NCI-H2196 (cell line): ENCODE measurements around the gene CCL17.
A peak's percentile ranks its signal among the peaks of the same experiment; 100 is the strongest.
"Not testable (repeated sequence)": the region's sequence is repeated elsewhere in the genome, so short reads cannot be mapped to it uniquely, and the experiment has no call there.

Experiments used
- DNase-seq: peaks from one replicate; lab custom pipeline; 2025; ENCODE audit not compliant: unreplicated experiment; lab: John Stamatoyannopoulos, UW

Gene CCL17

DNA sequence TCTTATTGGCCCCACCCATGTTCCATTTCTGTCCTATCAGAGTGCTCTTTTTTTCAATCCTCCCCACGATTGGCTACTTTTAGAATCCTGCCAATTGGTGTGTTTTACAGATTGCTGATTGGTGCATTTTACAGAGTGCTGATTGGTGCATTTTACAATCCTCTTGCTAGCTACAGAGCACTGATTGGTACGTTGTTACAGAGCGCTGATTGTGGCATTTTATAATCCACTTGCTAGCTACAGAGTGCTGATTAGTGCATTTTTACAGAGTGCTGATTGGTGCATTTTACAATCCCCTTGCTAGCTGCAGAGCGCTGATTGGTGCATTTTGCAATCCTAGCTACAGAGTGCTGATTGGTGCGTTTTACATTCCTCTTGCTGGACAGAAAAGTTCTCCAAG is 9.5 kb upstream of the CCL17 start:
- no peak for DNase-seq

DNA sequence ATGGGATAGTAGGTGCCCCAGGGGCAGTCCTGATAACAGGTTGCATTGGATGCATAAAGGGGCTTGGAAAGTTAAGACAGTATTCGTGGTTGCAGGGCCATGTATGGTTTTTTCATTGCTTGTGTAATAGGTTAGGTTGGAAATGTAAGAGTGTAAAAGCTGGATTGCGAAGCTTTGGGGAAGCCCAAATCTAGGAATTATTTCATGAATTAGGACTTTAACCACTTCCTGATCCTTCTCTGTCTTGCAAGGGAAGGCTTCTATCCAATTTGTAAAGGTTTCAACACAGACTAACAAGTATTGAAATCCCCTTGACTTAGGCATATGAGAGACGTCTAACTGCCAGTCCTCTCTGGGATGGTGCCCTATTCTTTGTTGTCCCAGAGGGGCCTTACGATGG is 7.8 kb upstream of the CCL17 start:
- DNase-seq: no peak

DNA sequence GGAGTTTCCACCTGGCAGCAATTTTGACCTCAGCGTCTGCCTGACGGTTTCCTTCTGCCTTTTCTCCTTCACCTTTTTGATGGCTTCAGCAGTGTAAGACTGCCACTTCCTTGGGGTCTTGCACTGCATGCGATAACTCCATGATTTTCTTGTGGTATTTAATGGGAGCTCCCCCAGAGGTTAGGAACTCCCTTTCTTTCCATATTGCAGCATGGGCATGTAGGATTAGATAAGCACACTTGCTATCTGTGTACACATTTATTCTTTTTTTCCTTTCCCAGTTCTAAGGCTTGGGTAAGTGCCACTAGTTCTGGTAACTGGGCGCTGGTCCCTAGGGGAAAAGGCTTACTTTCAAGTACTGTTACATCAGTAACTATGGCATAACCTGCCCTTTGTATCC is 7.1 kb upstream of the CCL17 start:
- DNase-seq: not testable (repeated sequence)

DNA sequence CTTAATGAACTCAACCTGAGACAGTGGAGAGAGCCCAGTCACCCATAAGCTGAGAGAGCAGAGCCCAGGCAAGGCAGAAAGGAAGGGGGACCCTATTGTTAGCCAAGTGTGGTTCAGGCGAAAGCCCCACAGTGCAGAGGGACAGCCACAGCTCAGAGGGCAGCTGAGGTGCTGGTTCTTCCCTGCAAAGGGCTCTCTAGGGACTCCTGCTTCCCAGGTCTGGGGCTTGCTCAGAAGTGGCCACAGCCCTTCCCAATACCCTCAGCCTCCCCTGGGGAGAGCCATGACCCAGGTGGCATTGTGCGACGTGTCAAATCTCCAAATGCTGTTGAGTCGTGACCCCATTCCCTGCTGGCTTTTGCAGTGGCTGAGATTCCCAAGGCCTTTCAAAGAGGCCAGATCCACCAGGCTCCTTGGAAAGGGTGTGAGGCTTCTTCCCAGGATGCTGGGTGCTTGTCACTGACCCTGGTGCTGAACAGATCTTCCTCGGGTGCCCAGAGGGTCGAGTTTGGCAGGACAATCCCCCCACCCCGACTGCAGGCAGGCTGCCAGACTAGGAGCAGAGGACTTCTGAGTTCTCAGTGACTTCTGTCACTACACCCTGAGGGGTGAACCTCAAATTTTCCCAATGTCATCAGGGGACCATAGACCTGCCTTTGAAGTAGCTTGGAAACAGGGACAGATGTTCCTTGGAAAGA is 2.5 kb upstream of the CCL17 start:
- no peak for DNase-seq

DNA sequence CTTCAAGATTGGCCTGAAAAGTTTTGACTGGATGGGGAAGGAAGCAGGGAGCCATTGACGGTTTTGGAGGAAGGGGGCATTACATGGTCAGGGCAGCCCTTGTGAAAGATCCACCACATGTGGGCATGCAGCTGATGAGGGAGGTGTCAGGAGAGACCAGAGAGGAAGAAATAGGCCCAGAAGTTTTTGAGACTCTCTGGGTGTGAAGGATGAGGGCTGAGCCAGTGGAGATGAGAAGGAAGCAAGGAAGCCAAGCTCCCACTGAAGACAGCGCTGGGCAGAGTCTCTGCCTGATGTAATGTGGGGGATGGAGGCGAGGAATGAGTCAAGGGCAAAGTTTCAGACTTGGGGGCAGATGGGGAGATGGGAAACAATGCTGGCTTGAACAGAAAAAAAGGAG is 530 bp downstream of the CCL17 start:
- no peak for DNase-seq

DNA sequence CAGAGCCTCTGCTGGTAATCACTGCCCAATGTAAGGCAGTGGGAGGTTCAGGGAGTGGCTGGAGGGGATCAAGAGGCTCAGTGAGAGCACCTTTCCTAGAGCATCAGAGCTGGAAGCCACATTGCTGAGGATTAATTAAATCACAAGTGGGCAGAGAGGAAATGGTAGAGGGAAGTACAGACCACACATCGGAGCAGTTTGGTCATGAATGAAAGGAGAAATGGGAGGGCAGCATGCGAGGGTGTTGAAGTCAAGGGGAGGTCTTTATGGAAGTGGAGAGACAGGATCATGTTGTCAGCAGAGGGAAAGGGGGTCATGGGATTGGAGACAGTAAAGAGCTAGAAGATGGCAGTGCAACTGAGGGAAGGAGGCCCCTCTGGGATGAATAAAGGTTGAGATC is 2.3 kb downstream of the CCL17 start:
- DNase-seq: no peak

DNA sequence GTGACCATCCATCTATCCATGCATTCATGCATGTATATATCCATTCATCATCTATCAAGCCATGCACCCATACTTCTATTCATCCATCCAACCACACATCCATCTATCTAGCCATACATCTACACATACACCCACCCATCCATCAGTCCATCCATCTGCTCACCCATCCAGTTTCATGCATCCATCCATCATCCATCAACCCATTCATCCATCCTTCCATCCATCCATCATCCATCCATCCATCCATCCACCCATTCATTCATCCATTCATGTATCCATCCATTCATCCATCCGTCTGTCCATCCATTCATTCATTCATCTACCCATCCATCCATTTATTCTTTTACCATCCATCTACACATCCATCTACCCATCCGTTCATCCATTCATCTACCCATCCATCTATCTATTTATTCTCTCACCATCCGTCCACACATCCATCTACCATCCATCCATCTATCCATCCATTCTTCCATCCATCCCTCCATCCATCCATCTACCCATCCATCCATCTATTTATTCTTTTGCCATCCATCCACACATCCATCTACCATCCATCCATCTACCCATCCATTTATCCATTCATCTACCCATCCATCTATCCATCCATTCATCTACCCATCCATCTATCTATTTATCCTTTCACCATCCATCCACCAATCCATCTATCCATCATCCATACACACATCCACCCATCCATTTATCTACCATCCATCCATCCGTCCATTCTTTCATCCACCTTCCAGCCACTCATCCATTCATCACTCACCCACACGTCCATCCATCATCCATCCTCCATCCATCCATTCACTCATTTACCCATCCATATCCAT is 3.2 kb downstream of the CCL17 start:
- DNase-seq: no peak

DNA sequence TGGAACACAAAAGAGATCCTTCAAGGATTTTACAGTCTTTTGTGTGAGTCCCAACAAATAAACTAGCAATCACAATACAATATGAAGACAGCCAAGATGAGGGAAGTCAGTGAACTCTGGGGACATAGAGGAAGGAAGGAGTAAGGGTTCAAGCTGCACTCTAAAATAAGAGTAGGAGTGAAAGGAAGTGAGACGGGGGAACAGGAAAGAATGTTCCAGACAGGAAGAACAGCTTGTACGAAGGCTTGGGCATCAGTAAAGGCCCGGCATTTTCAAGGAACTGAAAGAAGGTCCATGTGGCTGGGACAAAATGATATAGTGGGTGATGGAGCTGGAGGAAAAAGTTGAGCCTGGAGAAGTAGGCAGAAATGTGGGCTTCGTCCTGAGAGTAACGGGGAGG is 4.5 kb downstream of the CCL17 start:
- no peak for DNase-seq

DNA sequence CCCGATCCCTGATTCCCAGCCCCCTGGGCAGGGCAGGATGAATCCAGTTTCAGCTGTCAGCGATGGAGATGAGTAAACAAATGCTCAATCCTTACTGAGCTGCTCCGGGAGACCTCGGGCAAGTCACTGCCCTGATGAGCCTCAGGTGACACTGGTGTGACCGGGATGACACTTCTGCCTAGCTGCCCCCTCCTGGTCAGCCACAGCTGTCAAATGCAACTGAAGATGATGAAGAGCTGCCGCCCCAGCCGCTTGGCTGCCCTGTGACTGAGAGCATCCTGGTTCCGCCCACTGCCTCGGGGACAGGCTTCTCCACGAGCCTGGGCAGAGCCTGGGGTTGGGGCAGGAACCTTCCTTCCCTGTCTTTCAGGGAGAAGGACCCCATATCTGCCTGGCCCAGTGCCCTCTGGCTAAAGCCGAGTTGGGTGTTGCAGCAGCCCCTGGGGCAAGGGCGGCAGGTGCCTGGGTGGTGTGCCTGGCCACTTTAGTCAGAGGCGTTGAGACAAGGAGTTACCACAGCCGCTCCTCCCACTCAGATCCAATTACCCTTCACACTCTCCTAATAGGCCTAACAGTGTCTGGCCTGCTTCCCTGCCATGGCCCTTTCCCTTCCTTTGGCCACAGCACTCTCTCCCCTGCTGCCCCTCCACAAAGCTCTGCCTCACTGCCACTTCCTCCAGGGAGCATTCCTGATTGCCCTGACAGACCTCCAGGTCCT is 5.5 kb downstream of the CCL17 start:
- DNase-seq: peak; percentile 21

DNA sequence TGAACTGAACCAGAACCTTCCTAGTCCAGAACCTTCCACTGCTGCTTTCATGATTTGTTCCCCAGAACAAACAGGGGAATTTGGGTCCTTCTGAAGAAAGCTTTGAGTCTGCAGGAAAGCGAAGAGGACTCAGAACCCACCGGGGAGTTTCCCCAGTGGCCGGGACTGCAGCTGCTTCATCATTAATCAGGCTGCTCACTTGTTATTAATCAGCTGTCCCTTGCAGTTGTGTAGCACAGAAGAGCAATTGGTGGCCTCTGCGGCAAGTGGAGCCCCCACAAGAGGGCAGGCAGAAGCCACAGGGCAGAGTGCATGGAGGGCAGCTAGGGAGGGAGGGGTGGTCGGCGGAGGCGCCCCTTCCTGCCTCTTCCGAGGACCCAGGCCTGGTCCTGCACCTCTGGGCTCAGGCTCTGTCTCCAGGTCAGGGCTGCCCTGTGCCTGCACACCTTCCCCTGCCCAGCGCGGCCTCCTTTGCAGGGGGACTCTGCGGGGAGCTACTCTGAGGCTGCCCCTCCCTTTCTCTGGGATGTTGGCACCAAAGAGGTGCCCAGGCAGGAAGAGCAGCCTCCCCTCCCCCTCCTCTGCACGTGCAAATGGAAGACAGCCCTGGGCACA is 6.9 kb downstream of the CCL17 start:
- DNase-seq: no peak

DNA sequence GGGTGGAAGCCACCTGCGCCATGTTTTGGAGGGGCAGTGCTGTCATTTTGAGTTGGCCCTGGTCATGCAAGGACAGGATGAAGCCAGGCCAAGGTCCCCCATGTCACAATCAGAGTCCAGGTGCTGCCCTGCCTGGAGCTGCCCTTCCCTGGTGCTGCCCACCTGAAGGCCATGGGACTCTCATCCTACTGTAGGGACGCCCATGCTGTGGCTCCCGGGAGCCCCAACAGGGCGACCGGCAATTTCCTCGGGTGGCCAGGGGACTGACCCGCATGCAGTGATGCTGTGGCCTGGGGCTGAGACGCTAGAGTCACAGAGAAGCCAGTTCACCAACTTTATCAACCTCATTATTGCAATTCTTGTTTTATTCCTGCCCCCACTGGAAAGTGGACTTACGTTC is 8.0 kb downstream of the CCL17 start:
- no peak for DNase-seq

DNA sequence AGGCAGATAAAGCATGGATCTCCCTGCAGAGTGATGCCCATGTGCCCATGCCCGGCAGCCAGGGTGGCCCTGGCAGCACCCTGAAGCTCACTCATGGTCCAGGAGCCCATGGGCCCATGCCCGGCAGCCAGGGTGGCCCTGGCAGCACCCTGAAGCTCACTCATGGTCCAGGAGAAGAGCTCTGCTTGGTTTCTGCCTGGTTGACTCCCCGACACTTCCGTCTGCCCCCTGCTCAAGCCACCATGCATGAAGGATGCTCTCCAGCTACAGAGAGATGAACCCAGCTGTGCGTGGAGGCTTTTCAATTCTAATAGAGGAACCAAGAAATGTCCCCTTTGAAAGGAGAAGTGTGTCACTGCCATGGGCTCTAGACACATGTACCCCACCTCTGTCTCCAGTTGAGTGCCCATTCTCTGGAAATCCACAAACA is 8.7 kb downstream of the CCL17 start:
- DNase-seq: no peak

DNA sequence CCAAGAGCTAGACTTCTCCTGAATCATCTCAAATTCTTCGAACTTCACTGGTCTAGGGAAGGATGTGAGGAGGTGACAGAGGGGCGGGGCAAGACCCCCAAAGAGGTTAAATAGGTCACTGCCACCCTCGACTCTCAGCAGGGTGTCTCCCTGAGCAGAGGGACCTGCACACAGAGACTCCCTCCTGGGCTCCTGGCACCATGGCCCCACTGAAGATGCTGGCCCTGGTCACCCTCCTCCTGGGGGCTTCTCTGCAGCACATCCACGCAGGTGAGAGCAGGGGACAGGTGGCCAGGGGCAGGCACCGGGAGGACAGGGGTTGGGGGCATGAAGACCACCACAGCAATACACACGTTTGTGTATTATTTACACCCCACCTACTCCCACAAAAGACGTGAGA is 9.2 kb downstream of the CCL17 start:
- DNase-seq: no peak

DNA sequence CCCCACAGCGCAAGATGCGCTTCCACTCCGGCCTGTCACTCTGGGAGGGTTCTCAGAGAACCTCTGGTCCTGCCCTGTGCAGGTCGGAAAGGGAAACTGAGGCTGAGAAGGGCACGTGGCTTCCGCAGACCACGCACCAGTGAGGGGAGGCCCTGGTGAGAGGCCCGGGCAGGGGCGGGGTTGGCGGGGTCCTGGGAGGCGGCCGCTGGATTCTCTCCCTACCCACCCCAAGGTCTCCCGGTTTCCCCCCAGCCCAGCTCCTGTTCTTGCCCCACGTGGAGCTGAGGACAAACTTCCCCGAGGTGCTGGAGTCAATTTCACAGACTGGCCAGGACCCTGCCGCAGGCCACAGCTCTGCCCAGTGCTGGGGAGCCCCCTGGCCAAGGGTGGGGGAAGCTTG is 11.5 kb downstream of the CCL17 start:
- no peak for DNase-seq

DNA sequence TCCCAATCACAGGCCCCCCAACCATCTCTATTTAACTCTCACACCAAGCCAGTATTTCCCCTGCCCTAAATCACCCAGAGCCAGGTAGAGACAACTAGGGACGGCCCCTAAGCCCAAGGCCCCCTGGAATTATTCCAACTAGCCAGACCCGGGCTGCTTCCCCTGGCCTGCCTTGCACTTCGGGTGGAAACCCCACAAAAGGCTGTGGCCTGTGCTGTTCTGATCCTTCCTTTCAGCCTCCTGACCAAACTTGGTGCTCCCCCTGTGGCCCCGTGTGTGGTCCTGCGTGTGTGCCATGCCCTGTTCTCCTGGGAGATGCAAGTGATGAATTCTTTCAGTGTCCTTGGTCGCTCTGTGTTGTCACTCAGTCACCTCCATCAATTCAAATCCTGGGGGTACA is 14.9 kb downstream of the CCL17 start:
- DNase-seq: no peak

DNA sequence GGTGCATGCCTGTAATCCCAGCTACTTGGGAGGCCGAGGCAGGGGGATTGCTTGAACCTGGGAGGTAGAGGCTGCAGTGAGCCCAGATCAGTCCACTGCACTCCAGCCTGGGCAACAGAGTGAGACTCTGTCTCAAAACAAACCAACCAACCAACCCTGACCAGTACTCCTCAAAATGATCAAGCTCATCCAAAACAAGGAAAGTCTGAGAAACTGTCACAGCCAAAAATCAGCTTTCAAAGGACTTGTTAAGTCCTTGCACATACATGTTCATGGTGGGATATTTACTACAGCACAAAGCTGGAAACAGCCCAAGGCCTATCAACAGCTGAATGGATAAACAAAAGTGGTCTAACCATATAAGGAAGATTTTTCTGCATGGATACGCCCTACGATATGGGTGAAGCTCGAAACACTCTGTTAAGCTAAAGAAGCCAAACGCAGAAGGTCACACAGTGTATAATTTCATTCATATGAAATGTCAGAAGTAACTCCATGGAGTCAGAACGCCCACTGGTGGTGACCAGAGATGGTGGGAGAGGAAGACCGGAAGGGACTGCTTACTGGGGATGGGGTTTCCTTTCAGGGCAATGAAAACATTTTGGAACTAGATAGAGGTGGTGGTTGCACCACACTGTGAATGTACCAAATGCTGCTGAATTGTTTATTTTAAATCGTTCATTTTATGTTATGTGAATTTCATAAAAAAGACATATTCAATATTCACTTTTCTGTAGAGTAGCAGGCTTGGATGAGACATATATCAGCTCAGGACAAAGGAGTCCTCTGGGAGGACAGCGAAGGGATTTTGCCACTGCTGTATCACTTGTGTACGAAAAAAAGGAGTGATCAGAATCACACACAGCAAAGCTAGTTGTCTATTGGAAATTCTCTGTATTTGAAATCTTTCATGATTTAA is 17.7 kb downstream of the CCL17 start:
- no peak for DNase-seq

DNA sequence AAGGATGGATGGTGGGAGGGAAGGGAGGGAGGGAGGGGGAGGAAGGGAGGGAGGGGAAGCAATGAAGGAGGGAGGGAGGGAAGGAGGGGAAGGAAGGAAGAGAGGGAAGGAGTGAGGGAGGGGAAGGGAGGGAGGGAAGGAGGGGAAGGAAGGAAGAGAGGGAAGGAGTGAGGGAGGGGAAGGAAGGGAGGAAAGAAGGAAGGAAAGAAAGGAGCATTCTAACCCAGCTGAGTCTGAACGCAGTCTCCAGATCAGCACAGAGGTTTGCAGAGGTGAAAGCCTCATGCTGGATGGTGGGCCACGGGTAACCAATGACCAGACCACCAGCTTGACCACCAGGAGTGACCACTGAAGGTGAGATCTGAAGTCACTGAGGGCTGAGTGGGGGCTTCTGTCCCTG is 18.6 kb downstream of the CCL17 start:
- DNase-seq: no peak

DNA sequence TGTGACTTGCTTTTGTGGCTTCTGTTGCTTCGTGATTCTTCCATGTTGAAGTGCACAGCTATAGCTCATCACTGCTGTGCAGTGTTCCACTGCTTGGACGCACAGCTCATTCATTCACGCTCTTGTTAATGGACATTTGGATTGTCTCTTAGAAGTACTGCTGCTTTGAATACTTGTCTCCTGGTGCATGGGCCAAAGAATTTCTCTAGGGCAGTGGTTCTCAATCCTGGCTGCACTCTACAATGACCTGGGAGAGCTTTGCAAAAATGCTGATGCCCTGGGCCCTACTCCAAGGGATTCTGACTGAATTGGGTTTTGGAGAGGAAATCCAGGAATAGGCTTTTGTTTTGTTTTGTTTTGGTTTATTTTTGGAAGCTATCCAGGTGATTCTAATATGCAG is 20.0 kb downstream of the CCL17 start:
- no peak for DNase-seq

DNA sequence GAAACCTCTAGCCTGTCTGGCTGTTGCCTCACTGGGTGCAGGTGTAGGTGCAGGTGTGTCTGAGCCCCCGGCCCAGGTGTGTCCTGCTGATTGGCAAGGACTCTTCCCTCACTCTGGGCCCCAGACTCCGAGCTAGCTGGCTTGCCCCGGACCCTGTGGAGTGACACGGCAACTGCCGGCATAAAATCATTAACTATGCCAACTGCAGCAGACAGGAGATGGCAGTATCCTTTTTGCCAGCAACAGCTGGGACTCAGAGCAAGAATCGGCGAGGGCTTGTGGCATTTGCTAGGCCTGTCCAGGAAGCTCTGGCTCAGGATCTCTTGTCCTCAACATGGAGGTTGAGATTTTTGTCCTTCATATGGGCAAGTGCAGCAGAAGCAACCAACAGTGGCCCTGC is 21.8 kb downstream of the CCL17 start:
- no peak for DNase-seq

DNA sequence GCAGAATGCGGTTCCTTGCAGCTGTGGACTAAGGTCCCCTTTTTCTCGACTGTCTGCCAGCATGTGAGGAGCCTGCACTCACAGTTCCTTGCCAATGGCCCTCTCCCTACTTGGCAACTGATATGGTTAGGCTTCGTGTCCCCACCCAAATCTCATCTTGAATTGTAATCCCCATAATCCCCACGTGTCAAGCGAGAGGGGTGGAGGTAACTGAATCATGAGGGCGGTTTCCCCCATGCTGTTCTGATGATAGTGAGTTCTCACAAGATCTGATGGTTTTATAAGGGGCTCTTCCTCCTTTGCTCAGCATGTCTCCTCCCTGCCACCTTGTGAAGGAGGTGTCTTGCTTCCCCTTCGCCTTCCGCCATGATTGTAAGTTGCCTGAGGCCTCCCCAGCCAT is 22.7 kb downstream of the CCL17 start:
- no peak for DNase-seq

DNA sequence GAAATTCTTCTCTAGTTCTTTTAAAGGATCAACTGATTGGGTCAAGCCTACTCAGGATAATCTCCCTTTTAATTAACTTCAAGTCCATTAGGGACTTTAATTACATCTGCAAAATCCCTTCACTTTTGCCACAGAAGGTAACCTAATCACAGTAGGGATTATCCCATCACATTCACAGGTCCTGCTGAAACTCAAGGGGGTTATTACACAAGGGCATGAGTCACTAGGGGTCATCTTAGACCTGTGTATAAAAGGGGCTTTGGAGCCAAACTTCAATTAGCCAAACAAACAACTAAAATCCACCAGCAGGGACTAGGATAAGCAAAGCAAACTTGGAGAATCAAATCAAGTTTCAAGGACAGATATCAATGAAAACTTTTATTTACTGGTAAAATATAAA is 23.3 kb downstream of the CCL17 start:
- no peak for DNase-seq
